Cardiac septum (tissue), 1 donor: ENCODE measurements around the gene TNNT2. TPM values are rescaled to one million over a fixed set of nuclear protein-coding genes. Genes with fewer than 3 reads are reported as not detected.

Experiments used
- DNase-seq: peaks from one replicate; pipeline ENCODE4 v3.0.0-alpha.2; 2020; ENCODE audit warnings: low spot score
- intact Hi-C: fragments of 100-400 bp; cut with DNase I; formaldehyde crosslinking; loops from one replicate; pipeline ENCODE4 v1.14.0; 2022
- total RNA-seq: library from RNA; stranded (reverse); fragmentation: NEBNext Ultra II Directional; extraction: Animal tissue kit (Norgen Biotek cat#: 25700); gene quantifications from one replicate; pipeline ENCODE4 v1.2.1, GENCODE V29; 2021
- donor health status: DM: no; HTN: no; CAD: no.

The TNNT2 gene
- total RNA-seq, 1 donor from 2014 or later, result 8,017 TPM

DNA sequence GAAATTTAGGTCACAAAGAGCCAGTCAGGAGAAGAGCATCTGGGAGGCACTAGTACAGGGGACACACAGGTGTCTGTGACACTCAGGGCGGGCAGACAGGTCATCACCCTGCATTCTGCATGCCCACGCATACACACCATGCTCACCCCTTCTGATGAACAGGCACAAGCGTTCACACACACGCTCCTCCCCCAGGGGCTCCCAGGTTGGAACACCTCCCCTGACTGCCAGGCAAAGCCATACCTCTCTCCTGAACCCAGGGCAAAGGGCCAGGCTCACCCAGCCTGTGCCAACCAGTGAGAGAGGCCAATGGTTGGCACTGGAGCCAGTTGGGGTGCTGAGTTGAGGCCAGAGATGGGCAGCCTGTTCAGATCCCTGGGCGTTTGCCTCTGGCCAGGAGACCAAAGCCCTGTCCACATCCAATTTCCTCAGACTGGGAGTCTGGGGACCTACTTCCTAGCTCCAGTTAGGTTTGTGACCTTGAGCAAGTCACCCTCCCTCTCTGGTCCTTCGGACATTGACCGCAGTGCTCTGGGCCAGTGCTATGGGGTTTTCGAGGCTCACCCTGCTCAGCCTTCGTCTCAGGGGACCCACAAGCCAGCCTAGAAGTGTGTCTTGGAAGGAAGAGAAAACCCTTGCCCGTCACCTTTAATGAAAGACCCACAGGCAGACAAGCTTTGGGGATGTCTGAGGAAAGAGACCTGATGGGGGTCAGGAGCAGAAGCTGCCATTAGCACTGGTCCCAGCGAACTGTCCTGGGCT is 27.4 kb upstream of the TNNT2 start:
- intact Hi-C loops, result loop anchor here (5.0 kb wide), 1 partner anchor 133 kb away; no protein-coding TSS in a partner anchor
- DNase-seq, result no peak

- intact Hi-C loops, result loop anchor here (5.0 kb wide), 1 partner anchor 132 kb away; no protein-coding TSS in a partner anchor
These were observed 26.6 kb upstream of the TNNT2 start for GRCh38 chr1:201404055-201404454.

DNA sequence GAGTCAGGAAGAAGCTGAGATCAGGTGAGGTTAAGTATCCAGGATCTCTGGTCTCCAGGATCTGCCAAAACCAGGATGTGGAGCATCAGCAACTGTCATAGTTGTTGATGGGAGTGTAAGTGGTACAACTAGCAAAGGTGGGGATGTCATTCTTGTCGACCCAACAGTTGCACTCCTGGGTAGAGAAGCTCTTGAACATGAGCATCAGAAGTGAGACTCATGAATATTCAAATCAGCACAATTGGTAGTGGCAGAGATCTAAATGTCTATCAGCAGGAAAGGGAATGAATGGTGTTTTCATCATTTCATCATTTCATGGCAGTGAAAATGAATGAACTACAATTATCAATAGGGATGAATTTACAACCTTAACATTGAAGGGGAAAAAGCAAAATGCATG is 25.9 kb upstream of the TNNT2 start:
- no peak for DNase-seq
- intact Hi-C loops, result loop anchor here (5.0 kb wide), 1 partner anchor 131 kb away; no protein-coding TSS in a partner anchor

More at GRCh38 chr1:201404055-201404454, 26.6 kb upstream of the TNNT2 start:
- DNase-seq, result no peak

DNA sequence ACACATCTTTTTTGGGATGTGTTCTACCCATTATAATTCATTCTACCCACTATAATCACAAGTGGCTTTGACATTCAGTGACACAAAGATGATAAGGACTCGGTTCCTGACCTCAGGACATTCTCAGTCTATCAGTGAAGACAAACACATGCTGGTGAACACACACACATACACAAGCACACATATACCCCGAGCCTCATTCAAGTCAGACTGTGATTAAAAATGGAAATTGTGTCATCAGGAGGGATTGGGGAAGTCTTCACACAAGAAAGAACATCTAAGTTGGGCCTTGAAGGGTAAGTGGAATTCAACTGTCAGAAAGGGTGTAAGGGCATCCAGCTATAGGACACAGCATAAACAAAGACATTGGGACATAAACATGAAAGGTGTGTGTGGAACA is 24.2 kb upstream of the TNNT2 start:
- DNase-seq, result no peak
- intact Hi-C loops, result loop anchor here (5.0 kb wide), 1 partner anchor 129 kb away; no protein-coding TSS in a partner anchor

- intact Hi-C loops, result loop anchor here (5.0 kb wide), 1 partner anchor 129 kb away; no protein-coding TSS in a partner anchor
- DNase-seq, result no peak
These were observed 23.4 kb upstream of the TNNT2 start for GRCh38 chr1:201400852-201401230.

DNA sequence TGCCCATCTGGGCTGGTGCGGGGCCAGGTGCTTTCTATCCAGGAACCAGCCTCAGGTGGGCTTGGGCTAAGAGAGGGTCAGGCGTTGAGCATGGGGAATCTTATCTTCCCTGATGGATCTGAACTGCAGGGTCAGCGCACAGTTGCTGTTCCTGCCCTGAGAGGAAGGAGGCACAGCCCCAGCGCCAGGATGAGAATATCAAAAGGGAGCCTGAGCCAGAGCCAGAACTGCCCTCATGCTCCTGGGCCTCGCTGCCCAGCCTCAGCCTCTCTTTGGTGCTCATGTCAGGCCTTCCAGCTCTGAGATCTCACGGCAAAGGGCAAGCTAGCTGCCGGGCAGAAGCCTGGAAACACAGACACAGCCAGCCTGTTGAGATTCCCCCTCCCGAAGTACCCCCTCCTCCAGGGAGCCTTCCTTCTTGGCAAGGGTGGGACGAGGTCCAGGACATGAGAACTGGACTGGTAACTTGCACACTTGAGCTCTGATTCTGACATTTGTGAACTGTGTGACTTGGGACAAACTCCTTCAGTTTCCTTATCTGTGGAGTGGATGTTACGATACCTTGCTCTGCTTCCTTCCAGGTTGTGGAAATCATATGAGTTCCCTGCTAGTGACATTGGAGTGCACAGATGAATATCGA is 22.9 kb upstream of the TNNT2 start:
- intact Hi-C loops, result loop anchor here (5.0 kb wide), 1 partner anchor 128 kb away; no protein-coding TSS in a partner anchor
- no peak for DNase-seq

DNA sequence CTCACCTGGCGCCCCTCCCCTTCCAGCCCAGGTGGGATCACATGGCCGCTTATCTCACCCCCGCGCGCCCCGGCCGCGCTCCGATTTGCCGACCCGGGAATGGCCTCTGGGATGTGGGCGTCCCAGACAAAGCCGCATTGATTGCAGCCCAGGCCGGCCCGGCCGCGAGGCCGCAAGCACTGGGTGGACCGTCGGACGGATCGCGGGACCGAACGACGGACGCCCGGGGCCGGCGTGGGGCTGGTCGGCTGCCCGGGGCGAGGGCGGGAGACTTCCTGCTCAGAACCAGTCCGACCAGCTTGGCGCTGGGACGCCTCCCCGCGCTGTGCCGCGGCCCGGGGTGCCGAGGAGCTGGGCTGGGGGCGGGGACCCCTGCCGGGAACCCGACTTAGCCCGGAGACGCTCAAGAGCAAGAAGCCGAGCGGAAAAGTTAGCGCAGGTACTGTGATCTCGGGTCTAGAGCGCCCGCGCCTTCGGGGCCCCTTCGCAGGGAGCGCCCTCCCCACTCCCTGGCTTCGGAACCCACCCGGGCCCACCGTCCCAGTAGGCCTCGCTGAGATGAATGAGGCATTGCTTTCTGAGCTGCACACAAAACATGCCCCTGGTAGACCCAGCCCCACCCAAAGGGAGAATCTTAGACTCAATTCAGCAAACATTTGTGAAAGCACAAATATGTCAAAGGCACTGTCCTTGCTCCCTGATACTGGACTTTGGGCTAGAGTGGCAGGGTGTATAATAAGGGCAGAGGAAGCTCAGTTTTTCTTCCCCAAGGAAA is 22.1 kb upstream of the TNNT2 start:
- intact Hi-C loops, result loop anchor here (5.0 kb wide), 1 partner anchor 127 kb away; no protein-coding TSS in a partner anchor
- no peak for DNase-seq

DNA sequence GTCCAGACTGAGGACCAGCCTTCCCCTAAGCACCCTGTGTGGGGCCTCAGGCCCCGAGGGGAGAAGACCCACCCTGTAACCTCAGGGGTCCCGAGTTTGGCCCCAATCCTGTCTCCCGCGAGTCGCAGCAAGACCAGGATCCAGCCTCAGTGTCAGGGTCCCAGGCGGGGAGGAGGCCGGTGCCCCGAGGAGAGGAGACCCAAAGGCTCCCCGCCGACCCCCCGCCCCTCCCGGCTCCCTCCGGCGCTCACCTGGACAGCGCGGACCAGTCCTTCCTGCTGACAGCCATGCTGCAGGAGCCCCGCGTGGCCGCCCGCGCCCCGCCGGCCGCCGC is 21.5 kb upstream of the TNNT2 start, which contains the start of gene LAD1:
TSS of gene LAD1 (minus strand) at position 307 of the 334 bp plus-strand sequence. CDS start at position 289, 18 bp downstream.
- DNase-seq, result no peak

DNA sequence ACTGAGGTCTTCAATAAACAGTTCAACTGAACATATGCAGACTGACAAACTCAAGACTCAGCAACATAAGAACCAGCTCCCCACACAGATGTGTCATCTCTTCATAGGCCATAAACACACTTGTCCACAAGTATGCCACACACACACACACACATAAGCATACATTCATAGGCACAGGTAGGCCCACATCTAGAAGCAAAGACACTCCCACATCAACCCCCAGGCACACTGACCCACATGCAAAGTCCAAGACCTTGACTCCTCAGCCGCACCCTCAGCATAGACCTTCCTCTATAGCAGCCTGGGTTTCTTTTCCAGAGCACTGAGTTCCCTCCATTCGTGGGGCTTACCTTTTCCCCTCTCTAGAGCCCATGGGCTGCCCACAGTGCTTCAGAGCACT is 20.2 kb upstream of the TNNT2 start:
- no peak for DNase-seq
- intact Hi-C loops, result no loop called here

More for the DNA sequence above, 21.5 kb upstream of the TNNT2 start, which contains the start of gene LAD1:
- intact Hi-C loops, result no loop called here

DNA sequence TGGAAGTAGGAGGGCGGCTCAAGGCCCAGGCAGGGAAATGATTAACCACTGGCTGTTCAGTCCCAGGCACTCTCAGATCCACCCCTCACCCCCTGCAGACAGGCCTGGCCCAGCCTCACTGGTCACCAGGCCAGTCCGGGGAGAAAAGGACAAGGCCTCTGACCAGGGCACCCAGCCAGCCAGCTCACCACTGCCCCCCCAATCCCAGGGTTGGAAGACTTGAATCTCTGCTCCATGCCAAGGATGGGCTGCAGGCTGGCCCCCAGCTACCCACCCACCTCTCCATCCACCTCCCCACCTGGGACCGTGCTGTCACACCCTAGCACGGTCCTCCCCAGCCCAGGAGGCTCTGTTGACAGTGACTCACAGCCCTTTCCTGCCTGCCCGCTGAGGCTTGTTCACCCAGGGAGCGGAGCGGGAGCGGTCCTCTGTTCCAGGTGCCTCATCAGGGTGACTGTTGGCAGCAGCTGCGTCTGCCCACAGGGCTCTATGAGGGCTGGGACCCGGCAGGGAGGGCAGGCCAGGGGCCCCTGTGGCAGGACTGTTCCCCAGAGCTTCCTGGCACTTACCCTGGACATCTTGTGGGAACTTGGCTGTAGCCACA is 19.5 kb upstream of the TNNT2 start:
- intact Hi-C loops, result no loop called here
- DNase-seq, result no peak

- DNase-seq, result no peak
- intact Hi-C loops, result no loop called here
These were observed 18.5 kb upstream of the TNNT2 start for GRCh38 chr1:201395936-201396335.

DNA sequence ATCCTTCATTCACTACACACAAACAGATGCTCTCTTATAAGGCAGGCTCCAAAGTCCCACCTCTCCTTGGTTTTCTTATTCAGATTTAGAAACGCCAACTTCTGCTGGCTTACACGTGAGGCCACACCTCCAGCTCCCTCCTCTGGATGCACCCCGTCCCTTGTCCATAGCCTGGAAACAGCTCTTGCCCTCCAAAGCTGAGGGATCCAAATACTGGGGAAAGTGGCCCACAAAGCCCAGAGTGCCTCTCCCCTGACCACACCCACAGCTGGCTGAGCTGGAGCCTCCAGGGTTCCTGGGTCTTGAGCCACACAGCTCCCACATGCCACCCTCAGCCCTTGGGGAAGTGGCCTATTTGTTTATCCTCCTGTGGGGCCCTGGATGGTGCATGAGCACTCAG is 17.1 kb upstream of the TNNT2 start:
- DNase-seq, result no peak
- intact Hi-C loops, result no loop called here

DNA sequence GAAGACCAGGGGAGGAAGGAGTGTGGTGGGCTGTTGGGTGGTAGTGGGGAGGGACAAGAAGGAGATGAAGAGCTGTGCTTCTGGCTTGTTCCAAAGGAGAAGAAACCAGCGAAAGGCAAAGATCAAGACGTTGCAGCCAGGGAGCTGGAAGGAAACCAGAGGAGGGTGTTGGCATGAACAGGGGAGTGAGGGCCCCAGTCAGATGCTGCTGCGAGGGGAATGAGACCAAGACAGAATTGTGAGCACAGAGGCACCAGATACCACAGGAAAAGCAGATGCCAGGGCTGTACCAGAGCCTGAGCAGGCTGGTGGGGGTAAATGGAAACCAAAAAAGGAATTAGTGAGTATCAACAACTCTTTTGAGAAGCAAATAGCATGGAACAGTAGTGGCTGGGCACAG is 15.6 kb upstream of the TNNT2 start:
- intact Hi-C loops, result no loop called here
- DNase-seq, result no peak

DNA sequence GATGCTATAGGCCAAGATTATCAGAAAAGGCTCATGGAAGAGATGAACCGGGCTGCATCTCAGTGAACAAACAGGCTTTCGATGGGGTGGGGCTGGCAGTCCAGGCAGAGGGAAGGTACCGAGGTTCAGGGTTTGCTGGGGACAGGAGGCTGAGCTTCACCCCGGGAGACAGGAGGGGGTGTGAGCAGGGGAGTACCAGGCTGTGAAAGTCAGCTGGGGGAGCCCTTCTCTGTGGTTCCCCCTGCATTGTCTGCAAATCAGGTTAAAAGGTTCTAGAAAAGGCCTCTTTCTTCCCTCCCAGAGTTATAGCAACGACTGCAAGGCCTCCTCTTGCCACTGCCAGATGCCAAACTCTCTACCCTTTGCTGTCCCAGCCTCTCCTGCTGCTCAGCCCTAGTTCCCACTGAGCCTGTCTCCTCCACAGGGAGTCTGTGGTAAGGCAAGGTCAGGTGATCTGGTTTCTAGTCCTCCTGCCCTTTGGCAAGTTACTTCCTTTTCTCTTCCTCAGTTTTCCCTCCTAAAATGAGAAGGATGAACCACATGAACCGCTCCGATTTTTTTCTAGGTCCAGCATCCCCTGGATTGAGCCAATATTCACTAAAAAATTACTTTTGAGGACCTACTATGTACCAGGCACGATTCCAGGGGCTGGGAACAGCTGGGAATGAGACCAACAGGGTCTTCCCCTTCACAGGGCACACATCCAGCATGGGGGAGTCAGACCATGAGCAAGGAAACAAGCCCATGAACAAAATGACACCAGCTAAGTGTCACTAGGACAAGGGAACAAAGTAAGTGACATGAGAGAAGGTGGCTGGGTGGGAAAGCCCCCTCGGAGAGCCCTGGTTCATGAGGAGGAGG is 14.4 kb upstream of the TNNT2 start:
- intact Hi-C loops, result no loop called here
- DNase-seq, result no peak

GRCh38 chr1:201391225-201391624 is 13.7 kb upstream of the TNNT2 start:
- intact Hi-C loops, result no loop called here
- DNase-seq, result no peak

DNA sequence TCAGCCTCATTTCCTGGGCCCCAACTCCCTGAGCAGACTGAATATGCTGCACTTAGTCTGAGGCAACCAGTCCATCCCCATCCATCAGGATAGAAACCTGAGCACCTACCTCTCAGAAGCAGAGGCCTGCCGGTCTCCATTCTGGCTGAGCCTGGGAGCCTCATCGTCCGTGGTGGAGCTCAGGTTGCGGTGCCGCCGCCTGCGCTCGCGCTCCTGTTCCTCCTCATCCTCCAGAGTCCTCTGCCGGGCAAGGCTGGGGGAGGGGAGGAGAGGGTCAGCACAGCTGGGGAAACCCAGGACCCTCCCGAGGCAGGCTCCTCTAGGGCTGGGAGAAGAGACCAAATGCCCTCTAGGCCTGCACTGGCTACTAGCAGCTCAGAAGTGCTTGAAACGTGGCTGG is 11.6 kb upstream of the TNNT2 start:
- intact Hi-C loops, result no loop called here
- no peak for DNase-seq

GRCh38 chr1:201386208-201386607 is 8.7 kb upstream of the TNNT2 start:
- intact Hi-C loops, result loop anchor here (2.0 kb wide), 1 partner anchor 21 kb away; no protein-coding TSS in a partner anchor

DNA sequence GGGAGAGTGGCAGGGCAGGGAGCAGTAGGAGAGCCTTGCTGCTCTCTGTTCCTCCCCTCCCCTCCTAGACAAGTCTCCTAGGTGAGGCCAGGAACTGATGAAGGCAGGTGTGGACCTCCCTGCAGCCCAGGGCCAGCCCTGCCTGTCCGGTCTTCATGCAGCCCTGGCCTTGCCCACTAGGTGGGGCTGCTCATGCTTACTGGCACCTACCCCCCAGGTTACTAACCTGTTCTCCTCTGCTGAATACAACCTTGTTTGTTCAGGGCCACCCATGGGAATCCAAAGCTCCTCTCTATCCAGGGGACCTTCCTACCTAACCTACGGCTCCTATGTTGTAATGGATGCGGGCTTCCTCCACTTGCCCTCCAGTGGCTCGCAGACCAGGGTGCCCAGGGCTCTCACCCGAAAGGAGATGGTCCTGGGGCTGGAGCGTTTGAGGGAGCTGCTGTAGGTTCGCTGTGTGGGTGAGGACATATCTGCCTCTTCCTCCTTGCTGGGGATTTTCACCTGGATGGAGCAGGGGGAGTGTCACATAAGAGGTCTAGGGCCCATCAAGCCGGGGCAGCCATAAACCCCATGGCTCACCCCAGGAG is 7.9 kb upstream of the TNNT2 start:
- DNase-seq, result no peak
- intact Hi-C loops, result no loop called here

More at GRCh38 chr1:201386208-201386607, 8.7 kb upstream of the TNNT2 start:
- DNase-seq, result no peak
